SK-N-SH (cell line): Measurements from ENCODE around the gene KCNJ18.
"Not testable (repeated sequence)": the region's sequence is repeated elsewhere in the genome, so short reads cannot be mapped to it uniquely, and the experiment has no call there.

ENCODE experiments used
- CHD2 ChIP-seq: fragments of 150-350 bp; IDR thresholded peaks from 2 replicates; pipeline ENCODE4 v1.6.1; 2018; ENCODE audit warnings: low read length; ENCODE audit not compliant: partially characterized antibody
- CTCF ChIP-seq: fragments of 200-600 bp; sonication (generic); IDR thresholded peaks from 2 replicates; pipeline ENCODE4 v1.6.1; 2017; ENCODE audit warnings: antibody characterized with exemption, mild to moderate bottlenecking, moderate library complexity
- MXI1 ChIP-seq: IDR thresholded peaks from 2 replicates; pipeline ENCODE4 v1.6.1; 2012; ENCODE audit warnings: mild to moderate bottlenecking, low read depth, low read length, improper control_type of control experiment
- RAD21 ChIP-seq: IDR thresholded peaks from 2 replicates; pipeline ENCODE4 v1.6.1; 2012; ENCODE audit warnings: mild to moderate bottlenecking, low read length
- REST ChIP-seq: IDR thresholded peaks from 2 replicates; pipeline ENCODE4 v1.6.1; 2012; ENCODE audit warnings: mild to moderate bottlenecking, low read depth, low read length, moderate library complexity
- YY1 ChIP-seq: IDR thresholded peaks from 2 replicates; pipeline ENCODE4 v1.4.0; 2012; ENCODE audit warnings: low read depth, mild to moderate bottlenecking

- TF ChIP-seq YY1, MXI1, CTCF, RAD21, CHD2, REST: not testable (repeated sequence)
These were observed 21.8 kb upstream of the KCNJ18 start for GRCh38 chr17:21670361-21671155.
